Stimulated activated CD8-positive, alpha-beta memory T cell treated with anti-CD3 and anti-CD28 coated beads, Interleukin-4, amount 100 ng/mL, for 4 hours (primary cell): Measurements from ENCODE around the gene NEK9.
"Not testable (repeated sequence)": the region's sequence is repeated elsewhere in the genome, so short reads cannot be mapped to it uniquely, and the experiment has no call there.

Experiments
- DNase-seq, 2 donors: peaks; one replicate each; pipeline ENCODE4 v3.0.0-alpha.2; 2020; ENCODE audit warnings: low read depth in 2 of 2, low spot score in 1 of 2

NEK9 gene

GRCh38 chr14:75126679-75127473 is at the start of gene NEK9:
TSS of gene NEK9 (minus strand) at chr14:75127048. CDS start at chr14:75126921, 127 bp downstream.
- peak; percentile 71 to 81 for DNase-seq

- DNase-seq = peak; percentile 80 to 92
Measured at GRCh38 chr14:75176142-75176820, 49.4 kb upstream of the NEK9 start, which contains the start of gene TMED10. TSS of gene TMED10 (minus strand) at chr14:75176612. CDS start at chr14:75176579, 33 bp downstream.

- no peak for DNase-seq
Measured at GRCh38 chr14:75175677-75176141, 48.9 kb upstream of the NEK9 start.

GRCh38 chr14:75174066-75174465 is 47.2 kb upstream of the NEK9 start:
- no peak for DNase-seq

GRCh38 chr14:75170772-75171171 is 43.9 kb upstream of the NEK9 start:
- no peak for DNase-seq

GRCh38 chr14:75168586-75169335 is 41.9 kb upstream of the NEK9 start:
- no peak for DNase-seq

- no peak for DNase-seq
Measured at GRCh38 chr14:75167325-75167724, 40.5 kb upstream of the NEK9 start.

GRCh38 chr14:75165586-75166391 is 38.9 kb upstream of the NEK9 start:
- no peak for DNase-seq

GRCh38 chr14:75164809-75165208 is 38.0 kb upstream of the NEK9 start:
- no peak for DNase-seq

- DNase-seq = no peak
Measured at GRCh38 chr14:75163677-75164076, 36.8 kb upstream of the NEK9 start.

GRCh38 chr14:75162631-75163030 is 35.8 kb upstream of the NEK9 start:
- no peak for DNase-seq

- no peak for DNase-seq
Measured at GRCh38 chr14:75158843-75159614, 32.2 kb upstream of the NEK9 start.

GRCh38 chr14:75156901-75157300 is 30.1 kb upstream of the NEK9 start:
- no peak for DNase-seq

GRCh38 chr14:75156111-75156510 is 29.3 kb upstream of the NEK9 start:
- no peak for DNase-seq

GRCh38 chr14:75155169-75155568 is 28.3 kb upstream of the NEK9 start:
- no peak for DNase-seq

GRCh38 chr14:75153295-75153694 is 26.4 kb upstream of the NEK9 start:
- DNase-seq = no peak

GRCh38 chr14:75151851-75152250 is 25.0 kb upstream of the NEK9 start:
- no peak for DNase-seq

- not testable (repeated sequence) for DNase-seq
Measured at GRCh38 chr14:75150637-75151036, 23.8 kb upstream of the NEK9 start.

- no peak for DNase-seq
Measured at GRCh38 chr14:75150150-75150549, 23.3 kb upstream of the NEK9 start.
